Natural killer cell (primary cell): ENCODE data around the gene USP30. TPM values are rescaled to one million over a fixed set of nuclear protein-coding genes. Genes with fewer than 3 reads are reported as not detected.

Source experiments
- ATAC-seq, 3 donors: fragments of 150-1000 bp in 2 of 3; fragments of 200-7000 bp in 1 of 3; cut with Tn5 transposase; 1 replicate in 1 of 3; 2 replicates in 2 of 3; pipeline ENCODE4 v1.10.0; 2021; ENCODE audit warnings: mild to moderate bottlenecking in 2 of 3, moderate library complexity in 2 of 3
- DNase-seq, 2 donors: peaks; one replicate each; pipeline versions ENCODE4 v3.0.0 to v3.0.0-alpha.2; 2013 to 2021; ENCODE audit warnings: mixed read lengths in 1 of 2
- H3K27ac ChIP-seq: one replicate; pipeline ENCODE4 v1.5.1; 2013; ENCODE audit warnings: mild to moderate bottlenecking, low read length
- H3K27me3 ChIP-seq: one replicate; pipeline ENCODE4 v1.6.1; 2013; ENCODE audit warnings: low read length; ENCODE audit not compliant: control insufficient read depth, insufficient read depth
- H3K36me3 ChIP-seq: one replicate; pipeline ENCODE4 v1.6.1; 2013; ENCODE audit warnings: low read length; ENCODE audit not compliant: control insufficient read depth, insufficient read depth
- H3K4me1 ChIP-seq: one replicate; pipeline ENCODE4 v1.6.1; 2013; ENCODE audit warnings: low read length; ENCODE audit not compliant: control insufficient read depth, insufficient read depth
- H3K4me3 ChIP-seq: one replicate; pipeline ENCODE4 v1.5.1; 2013; ENCODE audit warnings: low read length
- H3K9me3 ChIP-seq: one replicate; pipeline ENCODE4 v1.6.1; 2013; ENCODE audit warnings: low read length; ENCODE audit not compliant: control insufficient read depth, insufficient read depth
- H3K27ac Mint-ChIP-seq, 2 donors: one replicate each; pipeline ENCODE4 v1.8.0; 2022; ENCODE audit warnings: mild to moderate bottlenecking in 2 of 2, mixed read lengths in 2 of 2, moderate library complexity in 1 of 2
- H3K27me3 Mint-ChIP-seq, 2 donors: one replicate each; pipeline ENCODE4 v1.8.0; 2022; ENCODE audit warnings: low read depth in 2 of 2, mixed read lengths in 2 of 2
- H3K36me3 Mint-ChIP-seq: one replicate; pipeline ENCODE4 v1.8.0; 2022; ENCODE audit warnings: mixed read lengths
- H3K4me1 Mint-ChIP-seq, 2 donors: one replicate each; pipeline ENCODE4 v1.8.0; 2022; ENCODE audit warnings: mixed read lengths in 2 of 2
- H3K4me3 Mint-ChIP-seq: one replicate; pipeline ENCODE4 v1.8.0; 2022; ENCODE audit warnings: mild to moderate bottlenecking, moderate library complexity, mixed read lengths
- H3K9me3 Mint-ChIP-seq, 2 donors: one replicate each; pipeline ENCODE4 v1.8.0; 2022; ENCODE audit warnings: mixed read lengths in 2 of 2
- CTCF ChIP-seq: fragments of 200-600 bp; IDR thresholded peaks from one replicate; pipeline ENCODE4 v1.8.0; 2022; ENCODE audit warnings: antibody characterized with exemption
- WGBS: methylation state at CpG from one replicate; pipeline ENCODE4 v1.1.7; 2013; ENCODE audit warnings: missing lambda C conversion rate; ENCODE audit not compliant: insufficient coverage; 5-methylcytosine and 5-hydroxymethylcytosine counted together
- intact Hi-C: fragments of 100-400 bp; cut with micrococcal nuclease; formaldehyde crosslinking; loops from one replicate; pipeline ENCODE4 v1.14.2; 2022
- total RNA-seq, 4 donors: library from RNA; stranded (reverse); fragments of 120-200 nt in 1 of 4; gene quantifications; one replicate each; pipeline versions ENCODE4 v1.2.3 to v1.2.4, GENCODE V29; 2013 to 2022

The USP30 gene
- 10 to 100 TPM; 18.4 to 20.8 (median 20.1) TPM for total RNA-seq
- 11.5 TPM for total RNA-seq (2013)

DNA sequence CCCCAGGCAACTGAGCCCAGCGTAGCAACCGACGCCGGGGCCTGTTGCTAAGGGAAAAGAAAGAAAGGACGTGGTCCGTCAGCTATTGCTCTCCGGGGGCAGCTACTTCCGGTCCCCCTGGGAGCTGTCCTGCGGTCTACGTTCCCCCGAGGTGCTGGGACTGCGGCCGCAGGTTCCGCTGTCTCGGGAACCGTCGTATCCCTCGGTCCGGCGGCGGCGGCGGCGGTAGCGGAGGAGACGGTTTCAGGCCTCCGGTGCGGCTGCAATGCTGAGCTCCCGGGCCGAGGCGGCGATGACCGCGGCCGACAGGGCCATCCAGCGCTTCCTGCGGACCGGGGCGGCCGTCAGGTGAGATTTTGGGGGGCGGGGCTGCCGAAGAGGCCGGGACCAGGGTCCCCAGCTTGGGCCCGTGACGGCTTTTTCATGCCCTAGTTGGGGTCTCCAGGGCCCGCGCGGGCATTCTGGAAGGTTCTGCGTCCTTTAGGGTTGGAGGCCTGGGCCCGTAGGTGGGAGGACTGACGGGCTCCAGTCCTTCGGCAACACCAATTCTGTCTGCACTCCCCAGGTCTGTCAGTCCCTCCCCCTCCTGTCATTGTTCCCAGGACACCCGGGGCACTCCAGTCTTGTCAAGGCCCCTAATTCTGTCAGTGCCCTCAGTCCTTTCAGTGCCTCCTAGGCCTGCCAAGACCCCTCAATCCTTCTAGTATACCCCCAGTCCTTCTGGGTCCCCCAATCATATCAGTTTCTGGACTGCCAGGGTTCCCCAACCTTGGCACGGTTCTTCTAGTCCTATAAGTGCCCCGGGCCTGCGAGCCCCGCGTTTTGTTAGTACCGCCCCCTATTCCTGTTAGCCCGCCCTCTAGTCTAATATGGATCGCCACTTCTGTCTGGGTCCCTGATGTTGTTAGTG, at the start of gene USP30:
TSS of gene USP30 (plus strand) at position 163 of the 910 bp plus-strand sequence. CDS start at position 266, 103 bp downstream.
- ATAC-seq (peak; percentile 65 to 90 (median 85)), DNase-seq (peak; percentile 83 to 94)
- Mint-ChIP-seq H3K4me3 (peak within 1 kb of the TSS; percentile 99), H3K9me3 (no peaks in the 10 kb centered on the region), H3K27me3 (no peaks in the 10 kb centered on the region), H3K27ac (peak within 1 kb of the TSS; percentile 94 to 97), H3K36me3 (no peaks in the 10 kb centered on the region), H3K4me1 (peaks cover 23 to 27% of the 10 kb centered on the region in 2 donors)
- under 1% methylated on average over 61 of the region's 61 CpGs for WGBS
- Histone ChIP-seq H3K4me3 (peak within 1 kb of the TSS; percentile 87), H3K36me3 (no peaks in the 10 kb centered on the region), H3K4me1 (peaks cover 23% of the 10 kb centered on the region), H3K27ac (peak within 1 kb of the TSS; percentile 94), H3K9me3 (no peaks in the 10 kb centered on the region), H3K27me3 (no peaks in the 10 kb centered on the region)
- intact Hi-C loops: loop anchor here (1.0 to 10.0 kb wide), 5 partner anchors 41 to 492 kb away; partner anchors contain the start of genes ALKBH2, CORO1C, SART3 and SELPLG
- TF ChIP-seq CTCF: no peak

DNA sequence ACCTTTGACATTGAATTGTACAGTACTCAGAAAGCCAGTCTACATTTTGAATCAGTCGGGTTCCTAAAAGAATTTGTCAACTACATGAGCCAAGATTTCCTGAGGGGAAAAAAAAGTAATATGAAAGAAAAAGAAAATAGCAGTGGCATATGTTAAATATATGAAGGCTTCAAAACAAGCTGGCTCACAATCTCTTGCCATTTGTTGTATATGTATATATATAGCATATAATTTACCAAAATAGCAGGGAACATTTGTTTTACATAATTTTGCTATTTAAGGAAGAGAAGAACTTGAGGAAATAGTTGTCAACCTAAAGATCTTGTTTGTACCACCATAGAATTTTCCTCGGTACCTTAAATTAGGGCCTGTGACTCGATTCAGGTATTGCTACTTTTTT, 48.4 kb upstream of the USP30 start:
- no peaks in the 10 kb centered on the region for H3K36me3 ChIP-seq
- H3K36me3 Mint-ChIP-seq: no peaks in the 10 kb centered on the region
- H3K27me3 Mint-ChIP-seq: peaks cover 24% of the 10 kb centered on the region in 2 donors
- intact Hi-C loops: no loop called here
- TF ChIP-seq CTCF: no peak
- WGBS: 83% methylated on average over 3 of the region's 3 CpGs
- no peak overlapping the region for H3K27ac ChIP-seq
- H3K4me3 Mint-ChIP-seq: no peak overlapping the region
- ATAC-seq (no peak), DNase-seq (no peak)
- no peaks in the 10 kb centered on the region for H3K4me1 ChIP-seq
- no peaks in the 10 kb centered on the region for H3K9me3 Mint-ChIP-seq
- H3K9me3 ChIP-seq: no peaks in the 10 kb centered on the region
- H3K4me3 ChIP-seq: no peak overlapping the region
- H3K27me3 ChIP-seq: peaks cover 2% of the 10 kb centered on the region
- no peaks in the 10 kb centered on the region for H3K4me1 Mint-ChIP-seq
- H3K27ac Mint-ChIP-seq: no peak overlapping the region

DNA sequence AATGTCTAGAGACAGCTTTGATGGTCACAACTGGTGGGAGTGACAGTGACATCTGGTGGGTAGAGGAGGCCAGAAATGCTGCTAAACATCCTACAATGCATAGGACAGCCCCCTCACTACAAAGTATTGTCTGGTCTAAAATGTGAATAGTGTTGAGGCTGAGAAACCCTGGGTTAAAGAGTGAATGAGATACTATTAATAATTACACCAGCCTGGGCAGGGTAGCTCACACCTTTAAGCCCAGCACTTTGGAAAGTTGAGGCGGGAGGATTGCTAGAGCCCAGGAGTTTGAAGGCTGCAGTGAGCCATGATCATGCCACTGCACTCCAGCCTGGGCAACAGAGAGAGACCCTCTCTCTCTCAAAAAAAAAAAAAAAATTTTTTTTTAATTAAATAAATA, 42.6 kb upstream of the USP30 start:
- H3K4me1 ChIP-seq: no peaks in the 10 kb centered on the region
- no peaks in the 10 kb centered on the region for H3K9me3 Mint-ChIP-seq
- ATAC-seq: no peak
- H3K4me3 ChIP-seq: no peak overlapping the region
- H3K27ac Mint-ChIP-seq: no peak overlapping the region
- H3K4me3 Mint-ChIP-seq: no peak overlapping the region
- no peak overlapping the region for H3K27ac ChIP-seq
- peaks cover 24% of the 10 kb centered on the region in 2 donors for H3K27me3 Mint-ChIP-seq
- DNase-seq: no peak
- 100% methylated on average over 1 of the region's 1 CpG for WGBS
- no peaks in the 10 kb centered on the region for H3K36me3 Mint-ChIP-seq
- intact Hi-C loops: no loop called here
- no peaks in the 10 kb centered on the region for H3K9me3 ChIP-seq
- no peaks in the 10 kb centered on the region for H3K36me3 ChIP-seq
- no peaks in the 10 kb centered on the region for H3K4me1 Mint-ChIP-seq
- H3K27me3 ChIP-seq: peaks cover 2% of the 10 kb centered on the region
- no peak for TF ChIP-seq CTCF
